PFSK-1 (cell line): ENCODE results near the gene TMEM132D.

Experiments
- FOXP2 ChIP-seq: optimal IDR thresholded peaks from 2 replicates; pipeline ENCODE3; 2011; ENCODE audit warnings: borderline replicate concordance, control low read depth, inconsistent platforms; ENCODE audit not compliant: insufficient read depth; ENCODE audit errors: extremely low read length, extremely low read depth
- POLR2AphosphoS5 ChIP-seq: IDR thresholded peaks from 2 replicates; pipeline ENCODE4 v1.6.1; 2012; ENCODE audit warnings: low read depth, mild to moderate bottlenecking, control low read depth, low read length, moderate library complexity
- REST ChIP-seq, 2 experiments: IDR thresholded peaks; 2 replicates each; pipeline versions ENCODE4 v1.6.1 to v1.8.0; 2011 to 2012; ENCODE audit warnings: low read depth in 2 of 2, low read length in 2 of 2, control low read depth in 1 of 2, inconsistent platforms in 1 of 2, mild to moderate bottlenecking in 1 of 2, moderate library complexity in 1 of 2; ENCODE audit not compliant: insufficient read depth in 1 of 2
- SIN3A ChIP-seq: IDR thresholded peaks from 2 replicates; pipeline ENCODE4 v1.6.1; 2012; ENCODE audit warnings: mild to moderate bottlenecking, low read length, moderate library complexity, borderline replicate concordance; ENCODE audit not compliant: insufficient read depth
- TAF1 ChIP-seq: IDR thresholded peaks from 2 replicates; pipeline ENCODE4 v1.6.1; 2012; ENCODE audit warnings: low read length, control low read depth, borderline replicate concordance; ENCODE audit not compliant: insufficient read depth

Gene TMEM132D

GRCh38 chr12:129723260-129723659 is 180.6 kb downstream of the TMEM132D start:
- no peak for TF ChIP-seq TAF1
- TF ChIP-seq FOXP2 = no peak
- no peak for TF ChIP-seq REST (IDR thresholded peaks at IDR 0.05; ENCODE audit: insufficient read depth in 1 of 2, low read depth in 2 of 2, low read length in 2 of 2)
- no peak for TF ChIP-seq POLR2AphosphoS5
- no peak for TF ChIP-seq SIN3A

GRCh38 chr12:129720618-129721017 is 183.2 kb downstream of the TMEM132D start:
- TF ChIP-seq TAF1 (no peak), POLR2AphosphoS5 (no peak), REST (IDR thresholded peaks at IDR 0.05; ENCODE audit: insufficient read depth in 1 of 2, low read depth in 2 of 2, low read length in 2 of 2) (no peak), SIN3A (no peak), FOXP2 (no peak)

GRCh38 chr12:129719416-129719815 is 184.4 kb downstream of the TMEM132D start:
- no peak for TF ChIP-seq REST (IDR thresholded peaks at IDR 0.05; ENCODE audit: insufficient read depth in 1 of 2, low read depth in 2 of 2, low read length in 2 of 2)
- TF ChIP-seq SIN3A = no peak
- no peak for TF ChIP-seq POLR2AphosphoS5
- TF ChIP-seq FOXP2 = no peak
- no peak for TF ChIP-seq TAF1

- no peak for TF ChIP-seq REST (IDR thresholded peaks at IDR 0.05; ENCODE audit: insufficient read depth in 1 of 2, low read depth in 2 of 2, low read length in 2 of 2)
- TF ChIP-seq FOXP2 = no peak
- TF ChIP-seq SIN3A = no peak
- TF ChIP-seq POLR2AphosphoS5 = no peak
- no peak for TF ChIP-seq TAF1
Measured at GRCh38 chr12:129717438-129717837, 186.4 kb downstream of the TMEM132D start.

- TF ChIP-seq FOXP2 (no peak), SIN3A (no peak), TAF1 (no peak), REST (IDR thresholded peaks at IDR 0.05; ENCODE audit: insufficient read depth in 1 of 2, low read depth in 2 of 2, low read length in 2 of 2) (no peak), POLR2AphosphoS5 (no peak)
Measured at GRCh38 chr12:129716825-129717224, 187.0 kb downstream of the TMEM132D start.
